ACHN (cell line): ENCODE measurements around the gene PDGFB.

Experiments
- DNase-seq: peaks from one replicate; pipeline ENCODE4 v3.0.0-alpha.2; 2015
- in situ Hi-C: cut with HindIII; loops from 2 replicates; pipeline ENCODE4 v1.10.0; 2017; ENCODE audit warnings: low sequenced_read_pairs, low pct_ligation_motif_present, low pct_unique_long_range_greater_than_20kb

Gene PDGFB

GRCh38 chr22:39279170-39279850, 34.5 kb upstream of the PDGFB start:
- DNase-seq = no peak
- in situ Hi-C loops = no loop called here

DNA sequence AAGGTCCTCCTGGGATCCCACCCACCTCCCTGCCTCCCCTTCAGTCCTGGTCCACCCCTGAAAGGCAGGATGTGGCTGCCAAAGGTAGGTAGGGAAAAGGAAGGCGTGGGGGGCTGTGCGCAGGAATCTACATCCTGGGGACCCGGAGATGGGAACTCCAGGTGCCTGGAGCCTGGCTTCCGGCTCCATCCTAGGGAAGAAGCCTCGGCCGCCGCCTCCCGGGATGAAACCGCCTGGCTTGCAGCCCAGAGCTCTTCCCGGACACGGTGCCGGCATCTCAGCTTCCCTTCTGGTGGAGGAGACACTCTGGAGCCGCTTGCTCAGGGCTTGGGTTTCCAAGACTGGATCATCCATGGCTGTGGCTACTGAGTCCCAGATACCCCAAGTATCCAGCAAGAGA, 33.3 kb upstream of the PDGFB start:
- no peak for DNase-seq
- in situ Hi-C loops = no loop called here

GRCh38 chr22:39277142-39277607, 32.4 kb upstream of the PDGFB start:
- in situ Hi-C loops = no loop called here
- no peak for DNase-seq

- DNase-seq = no peak
- in situ Hi-C loops = no loop called here
These were observed 31.8 kb upstream of the PDGFB start for GRCh38 chr22:39276440-39277141.

- DNase-seq = no peak
- in situ Hi-C loops = no loop called here
These were observed 31.1 kb upstream of the PDGFB start for GRCh38 chr22:39275814-39276439.

DNA sequence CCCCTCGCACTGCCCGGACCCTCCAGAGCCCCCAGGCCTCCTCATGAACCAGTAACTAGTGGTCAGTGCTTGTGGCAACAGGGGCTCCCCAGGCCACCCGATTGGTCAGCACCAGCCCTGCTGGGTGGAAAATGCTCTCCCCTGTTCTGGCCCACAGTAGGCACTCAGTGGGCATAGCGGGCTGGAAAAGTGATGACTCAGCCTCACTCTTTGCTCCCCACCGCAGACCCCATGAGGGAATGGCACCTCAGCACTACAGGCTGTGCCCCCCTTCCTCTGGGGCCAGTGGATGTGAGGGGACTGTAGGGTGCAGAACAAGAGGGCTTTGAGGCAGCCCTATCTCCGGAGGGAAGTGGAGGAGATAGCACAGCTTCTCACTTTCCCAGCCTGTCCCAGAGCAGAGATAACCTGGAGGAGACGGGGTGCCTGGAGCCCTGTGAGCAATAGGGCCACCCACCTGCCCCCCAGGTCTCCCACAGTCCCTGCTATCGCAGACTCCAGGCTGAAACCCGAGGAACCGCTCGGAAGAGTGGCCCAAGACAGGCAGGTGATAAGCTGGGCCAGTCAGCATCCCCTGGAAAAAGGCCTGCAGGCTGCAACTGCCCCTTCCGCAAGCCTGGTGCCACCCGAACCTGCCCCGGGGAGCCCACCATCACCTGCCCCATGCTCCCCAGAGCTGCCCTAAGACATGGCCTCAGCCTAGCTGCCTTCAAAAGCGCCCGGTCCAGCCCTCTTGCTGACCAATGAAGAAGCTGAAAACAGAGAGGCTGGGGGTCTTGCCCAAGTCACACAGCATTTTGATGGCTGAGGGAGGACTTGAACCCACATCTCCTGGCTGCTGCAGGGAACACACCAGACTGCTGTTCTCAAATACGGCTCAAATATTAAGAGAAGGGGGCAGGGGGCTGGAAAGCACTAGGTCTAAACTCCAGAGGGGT, 29.4 kb upstream of the PDGFB start:
- no peak for DNase-seq
- in situ Hi-C loops = no loop called here

- in situ Hi-C loops = no loop called here
These were observed 26.0 kb upstream of the PDGFB start for GRCh38 chr22:39270792-39271191.

GRCh38 chr22:39270280-39270679, 25.5 kb upstream of the PDGFB start:
- in situ Hi-C loops = no loop called here
- no peak for DNase-seq

More at GRCh38 chr22:39270792-39271191, 26.0 kb upstream of the PDGFB start:
- no peak for DNase-seq

DNA sequence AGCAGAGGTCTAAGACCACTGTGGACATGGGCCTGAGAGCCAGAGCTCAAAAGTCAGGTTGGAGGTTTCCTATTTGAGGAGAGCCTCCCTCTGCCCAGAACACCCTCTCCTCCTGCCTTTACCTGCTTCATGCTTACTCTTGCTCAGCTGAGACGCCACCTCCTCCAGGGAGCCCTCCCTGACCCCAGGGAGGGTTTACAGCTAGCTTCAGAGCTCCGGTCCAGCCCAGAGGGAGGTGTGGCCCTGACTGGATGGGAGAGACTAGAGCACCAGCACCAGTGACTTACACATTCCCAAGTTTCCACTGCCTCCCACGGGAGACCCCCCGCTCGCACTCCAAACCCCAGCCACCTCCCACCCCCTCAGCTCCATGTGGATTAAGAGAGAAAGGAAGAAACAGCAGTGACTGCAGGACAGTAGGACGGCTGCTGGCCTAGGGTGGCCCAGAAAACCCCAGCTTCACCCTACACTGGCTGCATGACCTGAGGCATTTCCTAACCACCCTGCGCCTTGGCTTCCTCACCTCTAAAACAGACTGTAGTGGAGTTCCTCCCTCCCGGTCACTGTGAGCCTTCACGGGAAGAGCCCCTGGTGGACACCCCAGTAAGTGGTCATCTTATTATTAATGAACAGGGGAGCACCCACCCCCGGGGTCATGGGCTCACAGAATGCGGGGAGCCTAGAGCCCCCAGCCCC, 24.5 kb upstream of the PDGFB start:
- in situ Hi-C loops = no loop called here
- DNase-seq = no peak

DNA sequence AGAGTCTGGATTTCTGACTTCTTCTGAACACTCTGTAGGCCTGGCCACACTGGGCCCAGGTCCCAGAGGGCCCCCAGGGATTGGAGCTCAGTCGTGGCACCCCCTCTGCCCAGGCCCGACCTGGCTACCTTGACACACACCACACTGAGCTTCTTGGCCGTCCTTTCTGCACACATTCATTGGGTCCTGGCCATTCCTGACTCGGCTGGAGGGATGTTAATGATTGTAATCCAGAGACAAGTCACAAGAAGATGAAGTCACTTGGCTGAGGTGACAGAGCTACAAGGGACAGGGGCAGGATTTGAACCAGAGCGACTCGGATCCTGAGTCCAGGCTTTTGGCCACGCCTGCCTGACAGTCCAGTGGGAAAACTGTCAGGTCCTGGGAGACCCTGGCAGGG, 23.9 kb upstream of the PDGFB start:
- DNase-seq = no peak
- in situ Hi-C loops = no loop called here

DNA sequence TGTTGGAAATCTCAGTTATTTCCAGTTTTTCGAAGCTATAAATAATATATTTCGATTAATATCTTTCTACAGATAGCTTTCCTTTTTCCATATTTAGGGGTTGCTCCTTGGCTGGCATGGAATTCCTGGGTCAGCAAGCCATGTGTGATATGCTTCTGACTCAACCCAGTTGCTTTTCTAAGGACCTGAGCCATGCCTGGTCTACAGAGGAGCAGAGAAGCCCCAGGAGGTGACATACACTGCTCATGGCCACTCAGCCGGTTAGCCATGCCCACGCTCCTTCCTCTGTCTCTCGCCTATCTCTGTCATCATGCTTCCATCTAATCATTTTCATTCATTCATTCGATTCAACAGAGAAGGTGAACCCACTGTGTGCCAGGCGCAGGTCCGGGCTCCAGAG, 23.2 kb upstream of the PDGFB start:
- DNase-seq = no peak
- in situ Hi-C loops = no loop called here

DNA sequence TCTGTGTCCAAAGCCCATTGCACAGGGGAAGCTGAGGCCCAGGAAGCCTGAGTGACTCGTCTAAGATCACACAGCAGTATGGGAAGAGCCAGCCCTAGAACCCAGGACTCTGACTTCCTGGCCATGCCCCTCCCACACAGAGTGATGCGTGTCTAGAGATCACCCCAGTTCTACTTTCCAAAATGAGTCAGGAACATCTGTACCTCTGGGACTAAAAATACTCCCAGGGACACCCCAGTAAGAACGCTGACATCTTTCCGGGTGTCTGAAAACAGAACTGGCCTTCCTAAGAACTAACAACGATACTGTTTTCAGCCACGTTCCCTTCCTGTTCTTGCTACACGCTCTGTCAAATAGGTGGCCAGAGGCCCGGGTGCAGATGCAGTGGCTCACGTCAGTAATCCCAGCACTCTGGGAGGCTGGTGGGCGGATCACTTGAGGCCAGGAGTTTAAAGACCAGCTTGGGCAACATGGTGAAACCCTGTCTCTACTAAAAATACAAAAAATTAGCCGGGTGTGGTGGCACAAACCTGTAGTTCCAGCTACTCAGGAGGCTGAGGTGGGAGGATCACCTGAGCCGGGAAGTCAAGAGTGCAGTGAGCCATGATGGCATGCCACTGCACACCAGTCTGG, 21.7 kb upstream of the PDGFB start:
- no peak for DNase-seq
- in situ Hi-C loops = no loop called here

GRCh38 chr22:39265143-39265886, 20.5 kb upstream of the PDGFB start:
- in situ Hi-C loops = no loop called here
- DNase-seq = no peak

- in situ Hi-C loops = no loop called here
- no peak for DNase-seq
These were observed 19.7 kb upstream of the PDGFB start for GRCh38 chr22:39264349-39265038.

DNA sequence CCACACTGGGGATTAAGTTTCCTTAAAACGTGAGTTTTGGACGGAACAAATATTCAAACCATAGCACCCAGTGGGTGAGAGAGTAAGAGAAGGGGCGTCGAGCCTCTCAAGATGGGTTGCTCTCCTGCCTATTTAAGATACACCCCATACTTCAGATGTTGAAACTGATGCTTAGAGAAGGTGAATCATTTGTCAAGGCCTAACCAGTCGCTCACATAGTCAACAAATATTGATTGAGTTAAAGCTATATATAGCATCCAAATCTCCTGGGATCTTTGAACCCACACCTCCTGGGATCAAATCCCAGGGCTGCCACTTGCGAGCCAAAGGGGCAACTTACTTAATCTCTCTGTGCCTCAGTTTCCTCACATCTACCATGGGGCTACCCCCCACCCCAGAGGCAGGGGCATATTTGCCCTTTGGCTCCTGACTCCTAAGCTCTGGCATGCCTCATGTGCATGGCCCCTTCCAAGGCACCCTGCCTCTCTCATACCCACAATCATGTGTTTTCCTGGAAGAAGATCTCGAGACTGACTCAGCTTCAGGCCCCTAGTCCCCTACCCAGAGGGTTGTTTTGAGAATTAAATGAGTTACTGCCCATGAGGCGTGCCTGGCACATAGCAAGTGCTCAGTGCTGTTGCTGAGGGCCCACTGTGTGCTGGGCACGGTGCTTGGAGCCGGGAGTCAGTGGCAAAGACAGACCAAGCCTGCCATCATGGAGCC, 19.0 kb upstream of the PDGFB start:
- DNase-seq = no peak
- in situ Hi-C loops = no loop called here

DNA sequence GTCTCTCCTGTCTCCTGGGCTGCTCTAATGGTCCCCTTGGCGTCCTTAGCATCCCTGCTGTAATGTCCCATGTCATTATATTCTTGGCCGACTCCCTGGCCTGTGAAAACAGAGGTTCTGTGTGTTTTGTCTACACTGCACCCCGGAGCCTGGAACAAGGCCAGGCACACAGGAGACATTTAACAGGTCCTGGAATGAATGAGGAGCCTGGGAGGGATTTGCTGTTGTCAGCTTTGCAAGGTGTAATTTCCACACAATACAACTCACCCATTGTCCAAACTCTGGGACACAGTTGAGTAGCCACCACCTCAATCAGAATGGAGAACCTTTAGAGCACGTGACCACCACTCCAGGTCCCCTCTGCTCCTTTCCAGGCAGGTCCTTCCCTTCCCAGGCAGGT, 14.9 kb upstream of the PDGFB start:
- no peak for DNase-seq
- in situ Hi-C loops = no loop called here
